H1 (cell line): ENCODE data around the gene PPP1R9A. TPM values are rescaled to one million over a fixed set of nuclear protein-coding genes. Genes with fewer than 3 reads are reported as not detected.

Experiments
- ASH2L ChIP-seq: fragments of 200-600, 300-600 bp; sonication (generic); IDR thresholded peaks from one replicate; pipeline ENCODE4 v1.7.1; 2017; ENCODE audit warnings: low read length
- CHD7 ChIP-seq: fragments of 300-600 bp; sonication (generic); IDR thresholded peaks from 2 replicates; pipeline ENCODE4 v1.7.1; 2012; ENCODE audit warnings: low read length, moderate library complexity, mild to moderate bottlenecking, inconsistent platforms; ENCODE audit not compliant: insufficient replicate concordance
- HDAC2 ChIP-seq, 2 experiments: fragments of 300-600 bp in 1 of 2; sonication (generic) in 1 of 2; IDR thresholded peaks; 2 replicates each; pipeline ENCODE4 v1.6.1; 2011 to 2012; ENCODE audit warnings: low read depth in 2 of 2, low read length in 2 of 2, mild to moderate bottlenecking in 2 of 2, moderate library complexity in 2 of 2, borderline replicate concordance in 1 of 2, inconsistent platforms in 1 of 2
- HDAC6 ChIP-seq: IDR thresholded peaks from one replicate; pipeline ENCODE4 v1.7.1; 2012; ENCODE audit warnings: low read depth, mild to moderate bottlenecking, inconsistent platforms, low read length, moderate library complexity
- JUN ChIP-seq: IDR thresholded peaks from 2 replicates; pipeline ENCODE4 v1.6.1; 2011; ENCODE audit warnings: low read depth, mild to moderate bottlenecking, improper control_type of control experiment, low read length
- KDM5A ChIP-seq: fragments of 200-600 bp; IDR thresholded peaks from 2 replicates; pipeline ENCODE4 v1.7.1; 2012; ENCODE audit warnings: mild to moderate bottlenecking, low read length, inconsistent platforms, mixed read lengths
- POU5F1 ChIP-seq: IDR thresholded peaks from 2 replicates; pipeline ENCODE4 v1.6.1; 2011; ENCODE audit warnings: low read depth, mild to moderate bottlenecking, low read length, moderate library complexity
- RAD21 ChIP-seq, 2 experiments: IDR thresholded peaks in 1 of 2; conservative IDR thresholded peaks in 1 of 2; 2 replicates each; pipeline ENCODE4 v1.6.1; 2011; ENCODE audit warnings: low read depth in 2 of 2, low read length in 2 of 2, improper control_type of control experiment in 1 of 2, inconsistent platforms in 1 of 2, mild to moderate bottlenecking in 1 of 2, moderate library complexity in 1 of 2
- RBBP5 ChIP-seq: IDR thresholded peaks from 2 replicates; pipeline ENCODE4 v1.7.1; 2012; ENCODE audit warnings: low read depth, mild to moderate bottlenecking, inconsistent platforms, low read length, moderate library complexity, borderline replicate concordance
- SIN3A ChIP-seq, 2 experiments: IDR thresholded peaks in 1 of 2; conservative IDR thresholded peaks in 1 of 2; 2 replicates each; pipeline ENCODE4 v1.6.1; 2011 to 2012; ENCODE audit warnings: low read length in 2 of 2, improper control_type of control experiment in 1 of 2, low read depth in 1 of 2, mild to moderate bottlenecking in 1 of 2
- SUZ12 ChIP-seq: fragments of 200-600 bp; sonication (generic); IDR thresholded peaks from 2 replicates; pipeline ENCODE4 v1.6.1; 2012; ENCODE audit warnings: mild to moderate bottlenecking, inconsistent platforms, low read length, moderate library complexity, mixed read lengths
- polyA plus RNA-seq, 7 experiments: library from polyadenylated mRNA; depleted of rRNA in 3 of 7; stranded (reverse) in 5 of 7; unstranded in 2 of 7; fragments of >200 nt in 5 of 7; fragments of 200-250 nt in 2 of 7; gene quantifications; 1 replicate in 5 of 7; 2 replicates in 1 of 7; 4 replicates in 1 of 7; pipeline versions ENCODE4 v1.2.1 to v1.2.3, GENCODE V29; 2011 to 2013; ENCODE audit warnings: missing spikeins in 2 of 7, mixed read lengths in 2 of 7
- total RNA-seq: library from RNA; stranded (reverse); fragmentation: NEBNext Ultra II Directional; extraction: Animal tissue kit (Norgen Biotek cat#: 25700); gene quantifications from 2 replicates; pipeline ENCODE4 v1.2.1, GENCODE V29; 2021

PPP1R9A gene
- total and polyA plus RNA-seq, 2 of the 8 experiments (the other 6 are each of a cell fraction or from before 2014, with no cell fraction given) = 3.0 to 20.3 TPM

GRCh38 chr7:95261895-95262415, 354.6 kb downstream of the PPP1R9A start (continued):
- TF ChIP-seq CHD7 = no peak
- TF ChIP-seq SUZ12 = no peak
- TF ChIP-seq RAD21 (IDR thresholded peaks at IDR 0.05 in 1 of 2, conservative IDR thresholded peaks at IDR 0.05 in 1 of 2; ENCODE audit: low read depth in 2 of 2, low read length in 2 of 2) = no peak
- TF ChIP-seq ASH2L = no peak
- TF ChIP-seq HDAC6 = no peak
- no peak for TF ChIP-seq SIN3A (conservative IDR thresholded peaks at IDR 0.05 in 1 of 2, IDR thresholded peaks at IDR 0.05 in 1 of 2; ENCODE audit: low read depth in 1 of 2, low read length in 2 of 2)
- TF ChIP-seq KDM5A = no peak
- no peak for TF ChIP-seq POU5F1
- TF ChIP-seq JUN = no peak
- TF ChIP-seq HDAC2 (IDR thresholded peaks at IDR 0.05; ENCODE audit: borderline replicate concordance in 1 of 2, low read depth in 2 of 2, low read length in 2 of 2) = no peak
- no peak for TF ChIP-seq RBBP5
